GM12878 (cell line): ENCODE measurements around the gene RASSF8. TPM values are rescaled to one million over a fixed set of nuclear protein-coding genes. Genes with fewer than 3 reads are reported as not detected.

Source experiments
- ATAC-seq: fragments of 200-7000 bp; cut with Tn5 transposase; 3 replicates; pipeline ENCODE4 v1.9.1; 2020; ENCODE audit warnings: mild to moderate bottlenecking, moderate library complexity
- BruUV-seq: library from RNA; stranded (reverse); fragments of 400-500 nt; replicated peaks from 2 replicates; lab custom pipeline; 2021; lab: Mats Ljungman, UMichigan
- CTCF ChIA-PET: fragments of 300-600 bp; sonication (Branson Sonifier 250); formaldehyde crosslinking; extraction: SDS; loops from one replicate; lab custom pipeline; 2021; ENCODE audit warnings: inconsistent platforms; lab: Yijun Ruan, JAX
- POLR2A ChIA-PET: fragments of 350-600 bp; formaldehyde crosslinking; extraction: SDS; loops from one replicate; lab custom pipeline; 2021; ENCODE audit warnings: inconsistent platforms; lab: Charles Lee
- RAD21 ChIA-PET: fragments of 300-600 bp; sonication (Branson Sonifier 250); formaldehyde crosslinking; loops from one replicate; lab custom pipeline; 2023; ENCODE audit warnings: antibody characterized with exemption; ENCODE audit not compliant: unreplicated experiment; lab: Charles Lee
- SMC1A ChIA-PET: fragments of 300-600 bp; sonication (Branson Sonifier 250); formaldehyde crosslinking; loops from one replicate; lab custom pipeline; 2023; ENCODE audit not compliant: unreplicated experiment, uncharacterized antibody; lab: Charles Lee
- DNase-seq: peaks from one replicate; pipeline ENCODE4 v3.0.0-alpha.2; 2011; ENCODE audit warnings: low read depth, low spot score
- FAIRE-seq: peaks from 3 replicates; lab custom pipeline; 2011; peaks lifted over from hg19 to GRCh38; lab: Jason Lieb, UNC
- H2AFZ ChIP-seq: 2 replicates; pipeline ENCODE4 v1.6.0; 2011; ENCODE audit warnings: low read depth, low read length, control low read depth; ENCODE audit not compliant: control insufficient read depth
- H3K27ac ChIP-seq: 2 replicates; pipeline ENCODE4 v1.5.1; 2011; ENCODE audit warnings: control low read depth; ENCODE audit not compliant: control insufficient read depth, insufficient read depth
- H3K27me3 ChIP-seq, 2 experiments: replicated peaks in 1 of 2; 2 replicates each; pipeline versions ENCODE4 v1.6.0 to v1.6.1; 2011; ENCODE audit warnings: low read length in 1 of 2; ENCODE audit not compliant: control insufficient read depth in 2 of 2, insufficient read depth in 2 of 2
- H3K36me3 ChIP-seq, 2 experiments: 2 replicates each; pipeline ENCODE4 v1.5.1; 2011; ENCODE audit warnings: low read length in 1 of 2; ENCODE audit not compliant: control insufficient read depth in 2 of 2, insufficient read depth in 2 of 2
- H3K4me1 ChIP-seq: 2 replicates; pipeline ENCODE4 v1.6.1; 2011; ENCODE audit warnings: mild to moderate bottlenecking, low read length, moderate library complexity, mixed read lengths; ENCODE audit not compliant: control insufficient read depth, insufficient read depth
- H3K4me2 ChIP-seq: 2 replicates; pipeline ENCODE4 v1.6.0; 2011; ENCODE audit warnings: control low read depth; ENCODE audit not compliant: control insufficient read depth, insufficient read depth
- H3K4me3 ChIP-seq: fragments of 200-600 bp; sonication (generic); 2 replicates; pipeline ENCODE4 v1.5.1; 2016
- H3K79me2 ChIP-seq: 2 replicates; pipeline ENCODE4 v1.6.0; 2011; ENCODE audit warnings: low read length; ENCODE audit not compliant: control insufficient read depth, insufficient read depth
- H3K9ac ChIP-seq: 2 replicates; pipeline ENCODE4 v1.8.0; 2011; ENCODE audit warnings: low read length, control low read depth, mixed read lengths; ENCODE audit not compliant: control insufficient read depth, insufficient read depth
- H3K9me3 ChIP-seq: replicated peaks from 3 replicates; pipeline ENCODE4 v1.5.1; 2011; ENCODE audit warnings: mild to moderate bottlenecking, low read length; ENCODE audit not compliant: control insufficient read depth, insufficient read depth
- H4K20me1 ChIP-seq: 2 replicates; pipeline ENCODE4 v1.6.0; 2011; ENCODE audit not compliant: control insufficient read depth, insufficient read depth
- ASH2L ChIP-seq: fragments of 300-600, 200-600 bp; sonication (generic); IDR thresholded peaks from 2 replicates; pipeline ENCODE4 v1.6.1; 2017; ENCODE audit warnings: low read depth, mild to moderate bottlenecking, borderline replicate concordance
- GATAD2B ChIP-seq: fragments of 450-650 bp; conservative IDR thresholded peaks from 2 replicates; pipeline ENCODE4 v1.6.1; 2017; ENCODE audit warnings: low read depth, mild to moderate bottlenecking, moderate library complexity
- HDGF ChIP-seq: fragments of 450-650 bp; IDR thresholded peaks from 2 replicates; pipeline ENCODE4 v1.6.1; 2016; ENCODE audit warnings: antibody characterized with exemption
- KDM1A ChIP-seq: fragments of 200-600 bp; sonication (generic); IDR thresholded peaks from 2 replicates; pipeline ENCODE4 v1.6.1; 2016; ENCODE audit warnings: borderline replicate concordance
- MEF2A ChIP-seq: IDR thresholded peaks from 2 replicates; pipeline ENCODE4 v1.6.1; 2011; ENCODE audit warnings: low read depth, mild to moderate bottlenecking, low read length, moderate library complexity; ENCODE audit not compliant: insufficient read depth
- NR2F1 ChIP-seq: fragments of 450-650 bp; conservative IDR thresholded peaks from 2 replicates; pipeline ENCODE4 v1.6.1; 2017; ENCODE audit warnings: mild to moderate bottlenecking
- RELB ChIP-seq: fragments of 450-650 bp; IDR thresholded peaks from 2 replicates; pipeline ENCODE4 v1.6.1; 2017; ENCODE audit warnings: low read depth, mild to moderate bottlenecking, moderate library complexity
- SKIL ChIP-seq: fragments of 450-650 bp; IDR thresholded peaks from 2 replicates; pipeline ENCODE4 v1.6.1; 2017; ENCODE audit warnings: mild to moderate bottlenecking, low read depth, inconsistent platforms; ENCODE audit not compliant: poor library complexity, severe bottlenecking
- TCF7 ChIP-seq: IDR thresholded peaks from 2 replicates; pipeline ENCODE4 v1.6.1; 2014; ENCODE audit warnings: antibody characterized with exemption, borderline replicate concordance
- WRNIP1 ChIP-seq: IDR thresholded peaks from 2 replicates; pipeline ENCODE4 v1.6.1; 2011; ENCODE audit warnings: low read depth, low read length, improper control_type of control experiment, borderline replicate concordance
- ZBTB33 ChIP-seq: fragments of 450-650 bp; IDR thresholded peaks from 2 replicates; pipeline ENCODE4 v1.6.1; 2017; ENCODE audit warnings: mild to moderate bottlenecking
- ZNF207 ChIP-seq: fragments of 450-650 bp; IDR thresholded peaks from 2 replicates; pipeline ENCODE4 v1.6.1; 2014; ENCODE audit warnings: antibody characterized with exemption, mild to moderate bottlenecking, borderline replicate concordance
- WGBS: methylation state at CpG from one replicate; pipeline ENCODE4 v1.1.6; 2016; ENCODE audit warnings: low lambda C conversion rate; ENCODE audit not compliant: insufficient replicate concordance, insufficient coverage; ENCODE audit errors: missing lambda C conversion rate; 5-methylcytosine and 5-hydroxymethylcytosine counted together
- in situ Hi-C: fragments of 300-500 bp; cut with MboI; formaldehyde crosslinking; loops from 9 replicates; pipeline ENCODE4 v1.14.3; 2018; ENCODE audit warnings: mixed read lengths
- intact Hi-C: fragments of 100-400 bp; cut with micrococcal nuclease; formaldehyde crosslinking; loops from one replicate; pipeline ENCODE4 v1.14.2; 2022; ENCODE audit not compliant: unreplicated experiment
- polyA plus RNA-seq, 11 experiments: library from polyadenylated mRNA; depleted of rRNA in 4 of 11; unstranded in 6 of 11; stranded (reverse) in 5 of 11; fragments of >200 nt; fragmentation: Nextera tagmentation in 4 of 11; fragmentation: Illumina TruSeq in 1 of 11; extraction: Ambion mirVana in 4 of 11; extraction: Trizol in 1 of 11; gene quantifications; 1 replicate in 1 of 11; 2 replicates in 10 of 11; pipeline versions ENCODE4 v1.2.1 to v1.2.3, GENCODE V29; 2011 to 2016; ENCODE audit warnings: inconsistent platforms in 2 of 11, missing spikeins in 2 of 11, low read depth in 1 of 11
- total RNA-seq, 4 experiments: library from RNA; depleted of rRNA in 3 of 4; stranded (reverse); fragments of >200 nt in 3 of 4; fragmentation: Illumina TruSeq in 1 of 4; extraction: Trizol in 1 of 4; gene quantifications; 2 replicates each; pipeline versions ENCODE4 v1.2.1 to v1.2.3, GENCODE V29; 2013 to 2021

RASSF8 gene
- total and polyA plus RNA-seq, 10 of the 15 experiments (the other 5 are each of a cell fraction or from before 2014, with no cell fraction given), result 0.06 to 0.18 (median 0.08) TPM; not detected in 6

GRCh38 chr12:26031827-26032226 lies 73.3 kb downstream of the RASSF8 start:
- Histone ChIP-seq H3K4me3 (no peak overlapping the region), H4K20me1 (no peaks in the 10 kb centered on the region), H3K27me3 (no peaks in the 10 kb centered on the region), H3K4me2 (no peak overlapping the region), H3K27ac (no peak overlapping the region), H3K9ac (no peak overlapping the region), H3K79me2 (no peaks in the 10 kb centered on the region), H3K4me1 (no peaks in the 10 kb centered on the region), H3K9me3 (no peaks in the 10 kb centered on the region), H2AFZ (no peak overlapping the region), H3K36me3 (no peaks in the 10 kb centered on the region)
- intact Hi-C loops (no loop called here), in situ Hi-C loops (no loop called here)
- ATAC-seq, result no peak
- ChIA-PET SMC1A (interaction anchor here (0.8 to 2.1 kb wide), 7 partner anchors 9 to 596 kb away, joined by 3 to 6 read pairs (median 3); no protein-coding TSS in a partner anchor), RAD21 (interaction anchor here (0.6 kb wide), 1 partner anchor 940 kb away, joined by 3 read pairs; no protein-coding TSS in a partner anchor), CTCF (interaction anchor here (0.8 to 1.6 kb wide), 4 partner anchors 10 to 595 kb away, joined by 3 to 7 read pairs (median 3); no protein-coding TSS in a partner anchor), POLR2A (no interaction called here)
- no TSS peak for BruUV-seq
- DNase-seq, result no peak
- FAIRE-seq, result no peak
- no peak for TF ChIP-seq GATAD2B
- TF ChIP-seq KDM1A, result no peak
- no peak for TF ChIP-seq MEF2A

- no peaks in the 10 kb centered on the region for H3K4me1 ChIP-seq
- SMC1A ChIA-PET, result interaction anchor here (0.8 to 2.1 kb wide), 6 partner anchors 9 to 596 kb away, joined by 3 to 6 read pairs (median 3); no protein-coding TSS in a partner anchor
- CTCF ChIA-PET, result interaction anchor here (0.8 to 1.6 kb wide), 5 partner anchors 9 to 596 kb away, joined by 3 to 7 read pairs (median 3); no protein-coding TSS in a partner anchor
- no peaks in the 10 kb centered on the region for H4K20me1 ChIP-seq
- H3K4me2 ChIP-seq, result no peak overlapping the region
- in situ Hi-C loops (no loop called here), intact Hi-C loops (no loop called here)
- no peaks in the 10 kb centered on the region for H3K79me2 ChIP-seq
- RAD21 ChIA-PET, result interaction anchor here (0.6 kb wide), 1 partner anchor 940 kb away, joined by 3 read pairs; no protein-coding TSS in a partner anchor
- BruUV-seq, result no TSS peak
- H3K4me3 ChIP-seq, result no peak overlapping the region
- POLR2A ChIA-PET, result no interaction called here
- no peaks in the 10 kb centered on the region for H3K9me3 ChIP-seq
- H3K27ac ChIP-seq, result no peak overlapping the region
- H3K36me3 ChIP-seq, result no peaks in the 10 kb centered on the region
- ATAC-seq (no peak), FAIRE-seq (no peak), DNase-seq (no peak)
- H3K27me3 ChIP-seq, result no peaks in the 10 kb centered on the region
- no peak overlapping the region for H2AFZ ChIP-seq
- WGBS, result 5% methylated on average over 1 of the region's 1 CpG
- no peak overlapping the region for H3K9ac ChIP-seq
- no peak for TF ChIP-seq RELB
- TF ChIP-seq HDGF, result no peak
- TF ChIP-seq NR2F1, result no peak
- TF ChIP-seq ZBTB33, result no peak
- TF ChIP-seq ASH2L, result no peak
- TF ChIP-seq WRNIP1, result no peak
- no peak for TF ChIP-seq TCF7
- TF ChIP-seq ZNF207, result no peak
- TF ChIP-seq SKIL, result no peak
Observed at GRCh38 chr12:26032290-26032689, 73.8 kb downstream of the RASSF8 start.
